Measurements from ENCODE around the gene MUC4. TPM values are rescaled to one million over a fixed set of nuclear protein-coding genes. Genes with fewer than 3 reads are reported as not detected.

The MUC4 gene
- polyA plus RNA-seq, 3 donors = not detected

GRCh38 chr3:195829897-195830254 is 18.1 kb upstream of the MUC4 start:
- Histone ChIP-seq H3K36me3 (replicated peaks in 1 of 2; ENCODE audit: control insufficient read depth in 1 of 2, insufficient read depth in 2 of 2, low read length in 2 of 2) (no peaks in the 10 kb centered on the region), H2AFZ (ENCODE audit: insufficient read depth, low read depth, low read length, poor library complexity, severe bottlenecking) (no peak overlapping the region), H3K4me3 (replicated peaks in 1 of 3; ENCODE audit: low read depth in 2 of 3, low read length in 3 of 3) (no peak overlapping the region), H4K20me1 (ENCODE audit: insufficient read depth, low read length) (no peaks in the 10 kb centered on the region), H3K4me1 (ENCODE audit: control insufficient read depth in 1 of 2, insufficient read depth in 2 of 2, low read length in 2 of 2) (no peaks in the 10 kb centered on the region), H3K27me3 (ENCODE audit: control insufficient read depth in 2 of 2, insufficient read depth in 2 of 2, low read length in 2 of 2) (no peaks in the 10 kb centered on the region), H3K79me2 (ENCODE audit: insufficient read depth, low read length) (no peaks in the 10 kb centered on the region), H3K9ac (ENCODE audit: insufficient read depth, low read length, poor library complexity, severe bottlenecking) (no peak overlapping the region), H3K4me2 (replicated peaks; ENCODE audit: extremely low read depth, low read length, poor library complexity, severe bottlenecking) (no peak overlapping the region), H3K9me3 (replicated peaks in 1 of 2; ENCODE audit: control insufficient read depth in 1 of 2, insufficient read depth in 1 of 2, low read length in 2 of 2) (no peaks in the 10 kb centered on the region), H3K27ac (ENCODE audit: low read depth in 1 of 2, low read length in 2 of 2) (no peak overlapping the region)
- no peak overlapping the region for H3K27ac Mint-ChIP-seq
- no peak overlapping the region for H3K4me3 Mint-ChIP-seq
- H3K27me3 Mint-ChIP-seq (ENCODE audit: low read depth in 3 of 3) = peaks cover 0 to 2% (median 2%) of the 10 kb centered on the region in 3 donors
- no peak for TF ChIP-seq CTCF (IDR thresholded peaks at IDR 0.05)
- H3K36me3 Mint-ChIP-seq = no peaks in the 10 kb centered on the region
- 94% methylated on average over 12 of the region's 16 CpGs for WGBS (ENCODE audit: insufficient coverage)
- no peak for DNase-seq
- no peaks in the 10 kb centered on the region for H3K4me1 Mint-ChIP-seq
- intact Hi-C loops (cut with micrococcal nuclease) = no loop called here
- no peaks in the 10 kb centered on the region for H3K9me3 Mint-ChIP-seq

GRCh38 chr3:195828762-195829161 is 17.0 kb upstream of the MUC4 start:
- H3K9ac ChIP-seq (ENCODE audit: insufficient read depth, low read length, poor library complexity, severe bottlenecking) = no peak overlapping the region
- no peak overlapping the region for H3K4me3 Mint-ChIP-seq
- H4K20me1 ChIP-seq (ENCODE audit: insufficient read depth, low read length) = no peaks in the 10 kb centered on the region
- H3K4me3 ChIP-seq (replicated peaks in 1 of 3; ENCODE audit: low read depth in 2 of 3, low read length in 3 of 3) = no peak overlapping the region
- DNase-seq = no peak
- no peaks in the 10 kb centered on the region for H3K36me3 ChIP-seq (replicated peaks in 1 of 2; ENCODE audit: control insufficient read depth in 1 of 2, insufficient read depth in 2 of 2, low read length in 2 of 2)
- peak overlapping the region in 1 of 7 donors; percentile 72 for H3K27ac Mint-ChIP-seq
- TF ChIP-seq CTCF (IDR thresholded peaks at IDR 0.05) = no peak
- no peaks in the 10 kb centered on the region for H3K4me1 ChIP-seq (ENCODE audit: control insufficient read depth in 1 of 2, insufficient read depth in 2 of 2, low read length in 2 of 2)
- H3K27me3 ChIP-seq (ENCODE audit: control insufficient read depth in 2 of 2, insufficient read depth in 2 of 2, low read length in 2 of 2) = no peaks in the 10 kb centered on the region
- 80% methylated on average over 5 of the region's 9 CpGs for WGBS (ENCODE audit: insufficient coverage)
- H3K79me2 ChIP-seq (ENCODE audit: insufficient read depth, low read length) = no peaks in the 10 kb centered on the region
- peaks cover 0 to 2% (median 2%) of the 10 kb centered on the region in 3 donors for H3K27me3 Mint-ChIP-seq (ENCODE audit: low read depth in 3 of 3)
- H3K9me3 Mint-ChIP-seq = no peaks in the 10 kb centered on the region
- no peak overlapping the region for H3K4me2 ChIP-seq (replicated peaks; ENCODE audit: extremely low read depth, low read length, poor library complexity, severe bottlenecking)
- intact Hi-C loops (cut with micrococcal nuclease) = no loop called here
- H3K4me1 Mint-ChIP-seq = no peaks in the 10 kb centered on the region
- H3K27ac ChIP-seq (ENCODE audit: low read depth in 1 of 2, low read length in 2 of 2) = no peak overlapping the region
- H2AFZ ChIP-seq (ENCODE audit: insufficient read depth, low read depth, low read length, poor library complexity, severe bottlenecking) = no peak overlapping the region
- H3K36me3 Mint-ChIP-seq = no peaks in the 10 kb centered on the region
- H3K9me3 ChIP-seq (replicated peaks in 1 of 2; ENCODE audit: control insufficient read depth in 1 of 2, insufficient read depth in 1 of 2, low read length in 2 of 2) = no peaks in the 10 kb centered on the region

Data from CD14-positive monocyte (primary cell).